ENCODE measurements around the gene VPS51.
A peak's percentile ranks its signal among the peaks of the same experiment; 100 is the strongest.
"Not testable (repeated sequence)": the region's sequence is repeated elsewhere in the genome, so short reads cannot be mapped to it uniquely, and the experiment has no call there.

VPS51 gene

DNA sequence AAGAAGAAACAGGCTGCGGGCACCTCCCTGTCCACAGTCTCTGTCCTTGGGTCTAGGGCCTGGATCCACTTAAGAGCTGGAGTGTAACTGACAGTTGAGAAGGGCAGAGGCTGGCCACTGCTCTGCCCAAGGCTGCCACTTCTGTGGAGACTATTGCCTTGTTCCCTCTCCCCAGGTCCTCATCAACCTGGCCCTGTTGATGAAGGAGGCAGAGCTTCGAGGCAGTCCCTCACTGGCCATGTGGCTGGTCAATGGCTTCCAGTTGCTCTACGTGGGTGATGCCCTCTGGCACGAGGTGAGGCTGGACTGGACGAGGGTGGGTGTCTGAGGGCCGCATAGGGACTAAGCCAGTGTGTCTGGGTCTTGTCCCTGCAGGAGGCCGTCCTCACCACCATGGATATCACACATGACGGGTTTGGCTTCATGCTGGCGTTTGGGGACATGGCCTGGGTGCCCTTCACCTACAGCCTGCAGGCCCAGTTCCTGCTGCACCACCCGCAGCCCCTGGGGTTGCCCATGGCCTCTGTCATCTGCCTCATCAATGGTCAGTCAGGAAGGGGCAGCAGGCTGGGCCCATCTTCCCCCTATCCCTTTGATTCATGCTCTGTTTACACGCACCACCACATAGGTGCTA, 18.6 kb downstream of the VPS51 start:
- H3K4me3 ChIP-seq (ENCODE audit: low read depth, low read length) = no peak overlapping the region
- ChIA-PET POLR2A (no interaction called here), CTCF (interaction anchor here (1.1 to 5.6 kb wide), 5 partner anchors 9 to 24 kb away, joined by 3 to 51 read pairs (median 3); no protein-coding TSS in a partner anchor)
- TF ChIP-seq, protein P1, sequence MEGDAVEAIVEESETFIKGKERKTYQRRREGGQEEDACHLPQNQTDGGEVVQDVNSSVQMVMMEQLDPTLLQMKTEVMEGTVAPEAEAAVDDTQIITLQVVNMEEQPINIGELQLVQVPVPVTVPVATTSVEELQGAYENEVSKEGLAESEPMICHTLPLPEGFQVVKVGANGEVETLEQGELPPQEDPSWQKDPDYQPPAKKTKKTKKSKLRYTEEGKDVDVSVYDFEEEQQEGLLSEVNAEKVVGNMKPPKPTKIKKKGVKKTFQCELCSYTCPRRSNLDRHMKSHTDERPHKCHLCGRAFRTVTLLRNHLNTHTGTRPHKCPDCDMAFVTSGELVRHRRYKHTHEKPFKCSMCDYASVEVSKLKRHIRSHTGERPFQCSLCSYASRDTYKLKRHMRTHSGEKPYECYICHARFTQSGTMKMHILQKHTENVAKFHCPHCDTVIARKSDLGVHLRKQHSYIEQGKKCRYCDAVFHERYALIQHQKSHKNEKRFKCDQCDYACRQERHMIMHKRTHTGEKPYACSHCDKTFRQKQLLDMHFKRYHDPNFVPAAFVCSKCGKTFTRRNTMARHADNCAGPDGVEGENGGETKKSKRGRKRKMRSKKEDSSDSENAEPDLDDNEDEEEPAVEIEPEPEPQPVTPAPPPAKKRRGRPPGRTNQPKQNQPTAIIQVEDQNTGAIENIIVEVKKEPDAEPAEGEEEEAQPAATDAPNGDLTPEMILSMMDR (IDR thresholded peaks at IDR 0.05; ENCODE audit: insufficient read depth, low read length, missing control alignments) = no peak
- DNase-seq (ENCODE audit: low read depth, low spot score) = no peak

DNA sequence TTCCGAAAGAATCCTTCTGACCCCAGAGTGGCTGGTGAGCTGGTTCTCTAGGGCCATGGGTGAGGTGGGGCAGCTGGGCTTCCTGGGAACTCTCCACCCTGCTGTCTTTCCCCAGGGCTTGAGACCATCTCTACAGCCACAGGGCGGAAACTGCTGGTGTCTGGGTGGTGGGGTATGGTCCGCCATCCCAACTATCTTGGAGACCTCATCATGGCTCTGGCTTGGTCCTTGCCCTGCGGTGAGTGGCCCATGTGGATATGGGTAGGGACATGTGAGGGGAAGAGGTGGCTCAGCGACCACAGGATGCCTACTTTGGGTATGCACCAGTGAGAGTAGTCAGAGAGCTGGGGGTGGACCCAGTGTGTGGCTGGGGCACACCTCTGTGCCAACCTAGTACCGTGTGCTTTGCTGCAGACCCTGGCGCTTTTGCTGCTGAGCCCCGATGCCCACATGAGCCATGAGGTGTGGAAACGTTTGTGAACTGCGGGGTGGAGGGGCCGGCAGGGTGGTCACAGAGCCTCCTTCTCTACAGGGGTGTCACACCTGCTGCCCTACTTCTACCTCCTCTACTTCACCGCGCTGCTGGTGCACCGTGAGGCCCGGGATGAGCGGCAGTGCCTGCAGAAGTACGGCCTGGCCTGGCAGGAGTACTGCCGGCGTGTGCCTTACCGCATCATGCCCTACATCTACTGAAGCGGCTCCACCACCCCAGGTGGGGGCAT, 19.5 kb downstream of the VPS51 start:
- ChIA-PET CTCF (interaction anchor here (0.8 to 7.1 kb wide), 6 partner anchors 12 to 102 kb away, joined by 3 to 70 read pairs (median 6); partner anchors contain the start of genes ARL2 and VPS51), POLR2A (interaction anchor here (0.6 to 1.2 kb wide), 2 partner anchors 20 to 21 kb away, joined by 3 read pairs; no protein-coding TSS in a partner anchor)
- H3K4me3 ChIP-seq (ENCODE audit: low read depth, low read length) = no peak overlapping the region
- TF ChIP-seq, protein P1 (IDR thresholded peaks at IDR 0.05; ENCODE audit: insufficient read depth, low read length, missing control alignments) = no peak
- no peak for DNase-seq (ENCODE audit: low read depth, low spot score)

DNA sequence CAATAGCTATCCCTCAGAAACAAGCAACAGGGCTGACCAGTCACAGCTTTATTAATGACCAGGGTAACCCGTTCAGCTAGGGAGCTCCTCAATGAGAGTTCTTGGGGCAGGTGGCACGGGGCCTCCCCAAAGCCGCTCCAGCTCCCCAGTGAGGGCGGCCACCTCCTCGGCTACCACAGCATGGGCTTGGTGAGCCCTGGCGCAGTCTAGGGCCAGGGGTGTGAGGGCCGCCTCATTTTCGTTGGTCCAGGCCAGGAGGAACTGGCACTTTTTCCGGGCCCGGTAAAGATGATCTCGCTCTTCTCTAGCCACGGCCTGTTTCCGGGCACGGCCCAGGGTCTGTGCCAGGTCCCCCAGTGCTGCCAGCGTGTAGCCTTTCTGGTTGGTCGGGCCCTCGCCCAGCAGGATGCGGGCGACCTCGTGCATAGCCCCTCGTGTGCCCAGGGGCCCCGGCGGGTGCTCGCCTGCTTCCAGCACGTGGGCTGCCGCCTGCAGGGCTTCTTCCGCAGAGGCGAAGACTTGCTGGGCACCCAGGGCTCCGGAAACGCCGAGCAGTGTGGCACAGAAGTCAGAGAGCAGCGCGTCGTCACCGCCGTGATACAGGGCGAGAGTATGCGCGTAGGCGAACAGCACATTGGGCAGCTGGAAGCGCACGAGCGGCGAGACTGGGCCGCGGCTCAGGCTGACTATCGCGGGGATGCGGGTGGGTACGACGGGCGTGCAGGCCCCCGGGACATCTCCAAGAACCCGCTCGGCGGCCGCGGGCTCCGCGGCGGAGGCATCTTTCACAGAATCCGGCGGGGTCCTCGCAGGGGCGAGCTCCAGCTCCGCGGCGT, 20.6 kb downstream of the VPS51 start:
- POLR2A ChIA-PET = interaction anchor here (0.6 to 1.9 kb wide), 4 partner anchors 14 to 151 kb away, joined by 3 to 7 read pairs (median 3); partner anchors contain the start of gene SYVN1
- TF ChIP-seq, protein P1 (IDR thresholded peaks at IDR 0.05; ENCODE audit: insufficient read depth, low read length, missing control alignments) = no peak
- H3K4me3 ChIP-seq (ENCODE audit: low read depth, low read length) = peak overlapping the region; percentile 94
- no peak for DNase-seq (ENCODE audit: low read depth, low spot score)
- CTCF ChIA-PET = interaction anchor here (0.8 to 7.1 kb wide), 17 partner anchors 6 to 329 kb away, joined by 3 to 72 read pairs (median 5); partner anchors contain the start of genes ARL2, CAPN1, CDC42BPG and TM7SF2

DNA sequence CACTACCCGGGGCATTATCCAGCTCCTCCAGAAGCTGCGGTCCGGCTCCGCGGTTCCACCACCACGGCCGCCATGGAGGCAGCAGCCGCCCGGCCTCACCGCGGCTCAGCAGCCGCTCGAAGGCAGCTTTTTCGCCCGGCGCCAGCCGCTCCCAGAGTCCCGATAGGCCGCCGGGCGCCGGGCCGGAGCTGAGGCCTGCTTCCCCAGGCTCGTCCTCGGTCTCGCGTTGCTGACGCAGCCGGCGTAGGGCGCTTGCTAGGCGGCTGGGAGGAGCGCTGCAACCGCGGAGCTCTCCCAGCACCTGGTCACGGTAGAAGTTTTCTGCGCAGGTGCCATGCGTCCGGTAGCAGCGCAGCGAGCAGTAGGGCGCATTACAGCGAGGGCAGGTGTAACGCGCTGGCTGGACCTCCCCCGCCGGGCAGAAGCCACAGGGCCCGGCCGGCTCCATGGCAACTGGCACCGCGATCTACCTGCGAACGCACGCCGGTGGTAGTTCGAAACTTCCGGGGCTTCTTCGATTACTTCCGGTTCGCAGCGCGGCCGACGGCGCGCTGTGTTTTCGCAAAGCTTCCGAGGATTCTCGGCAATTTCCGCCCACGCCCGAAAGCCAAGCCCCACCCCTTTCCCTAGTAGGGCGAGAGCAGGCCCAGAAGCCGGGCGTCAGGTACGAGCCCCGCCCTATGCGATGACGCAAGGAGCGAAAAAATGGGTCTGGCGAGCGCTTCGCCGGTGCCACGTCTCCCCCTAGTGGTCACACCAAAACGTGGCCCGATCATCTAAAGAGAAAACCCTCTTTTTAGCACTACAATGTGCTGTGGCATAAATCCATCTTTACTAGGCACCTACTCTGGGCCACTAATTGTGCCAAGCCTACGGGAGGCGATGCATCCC, 21.4 kb downstream of the VPS51 start, which contains the start of gene ZNHIT2:
Gene ZNHIT2 (minus strand): TSS at position 496 of the 891 bp plus-strand sequence. CDS start 48 bp downstream, at position 448.
- peak; percentile 84 for DNase-seq (ENCODE audit: low read depth, low spot score)
- H3K4me3 ChIP-seq (ENCODE audit: low read depth, low read length) = peak within 1 kb of the TSS; percentile 94
- ChIA-PET CTCF (interaction anchor here (0.6 to 7.1 kb wide), 31 partner anchors 7 to 331 kb away, joined by 3 to 72 read pairs (median 4); partner anchors contain the start of genes ARL2, BATF2, CAPN1 and CDC42BPG), POLR2A (interaction anchor here (0.6 to 1.9 kb wide), 4 partner anchors 15 to 151 kb away, joined by 3 to 7 read pairs (median 3); partner anchors contain the start of gene SYVN1)
- TF ChIP-seq, protein P1 (IDR thresholded peaks at IDR 0.05; ENCODE audit: insufficient read depth, low read length, missing control alignments) = peak; percentile 87

DNA sequence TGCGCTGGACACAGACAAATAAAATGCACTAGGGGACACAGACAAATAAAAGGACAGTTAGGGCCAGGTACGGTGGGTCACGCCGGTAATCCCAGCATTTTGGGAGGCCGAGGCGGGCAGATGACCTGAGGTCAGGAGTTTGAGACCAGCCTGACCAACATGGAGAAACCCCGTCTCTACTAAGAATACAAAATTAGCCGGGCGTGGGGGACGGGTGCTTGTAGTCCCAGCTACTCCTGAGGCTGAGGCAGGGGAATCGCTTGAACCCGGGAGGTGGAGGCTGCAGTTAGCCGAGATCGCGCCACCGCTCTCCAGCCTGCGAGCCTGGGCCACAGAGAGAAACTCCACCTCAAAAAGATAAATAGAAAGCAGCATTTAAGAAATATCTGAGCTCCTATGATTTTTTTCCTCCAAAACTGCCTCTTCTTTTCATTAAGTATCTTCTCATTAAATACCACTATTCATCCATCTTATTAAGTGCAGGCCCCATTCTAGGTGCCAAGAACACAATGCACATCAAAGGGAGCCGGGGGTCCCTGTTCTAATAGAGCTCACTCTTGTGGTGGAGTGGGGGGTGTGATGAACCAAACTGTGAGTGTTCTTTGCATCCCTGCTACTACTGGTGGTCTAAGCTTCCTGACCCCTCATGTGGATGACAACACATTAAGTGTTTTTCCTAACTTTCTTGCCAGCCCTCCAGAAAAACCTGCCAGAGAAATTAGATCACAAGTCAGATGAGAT, 22.3 kb downstream of the VPS51 start:
- POLR2A ChIA-PET = interaction anchor here (0.5 to 1.9 kb wide), 2 partner anchors 16 kb away, joined by 4 to 7 read pairs; partner anchors contain the start of gene SYVN1
- CTCF ChIA-PET = interaction anchor here (0.8 to 7.1 kb wide), 24 partner anchors 8 to 332 kb away, joined by 3 to 72 read pairs (median 4); partner anchors contain the start of genes ARL2, CAPN1, PPP2R5B and SNX15
- no peak for DNase-seq (ENCODE audit: low read depth, low spot score)
- TF ChIP-seq, protein P1 (IDR thresholded peaks at IDR 0.05; ENCODE audit: insufficient read depth, low read length, missing control alignments) = no peak
- no peak overlapping the region for H3K4me3 ChIP-seq (ENCODE audit: low read depth, low read length)

DNA sequence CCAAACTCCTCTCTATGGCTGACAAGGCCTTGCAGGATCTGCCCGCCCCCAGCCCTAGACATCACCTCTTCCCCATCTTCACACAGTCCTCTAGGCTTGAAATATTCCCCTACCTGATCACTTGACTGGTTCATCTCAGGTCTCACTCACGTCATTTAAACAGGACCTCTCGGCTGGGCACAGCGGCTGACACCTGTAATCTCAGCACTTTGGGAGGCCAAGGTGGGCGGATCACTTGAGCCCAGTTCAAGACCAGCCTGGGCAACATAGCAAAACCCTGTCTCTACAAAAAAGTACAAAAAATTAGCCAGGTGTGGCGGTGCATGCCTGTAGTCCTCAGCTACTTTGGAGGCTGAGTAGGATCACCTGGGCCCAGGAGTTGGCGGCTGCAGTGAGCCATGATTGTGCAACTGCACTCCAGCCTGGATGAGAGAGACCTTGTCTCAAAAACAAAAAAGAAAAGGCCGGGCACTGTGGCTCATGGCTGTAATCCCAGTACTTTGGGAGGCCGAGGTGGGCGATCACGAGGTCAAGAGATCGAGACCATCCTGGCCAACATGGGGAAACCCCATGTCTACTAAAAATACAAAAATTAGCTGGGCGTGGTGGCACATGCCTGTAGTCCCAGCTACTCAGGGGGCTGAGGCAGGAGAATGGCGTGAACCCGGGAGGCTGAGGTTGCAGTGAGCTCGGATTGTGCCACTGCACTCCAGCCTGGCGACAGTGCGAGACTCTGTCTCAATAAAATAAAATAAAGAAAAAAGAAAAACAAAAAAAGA, 23.1 kb downstream of the VPS51 start:
- not testable (repeated sequence) for DNase-seq (ENCODE audit: low read depth, low spot score); H3K4me3 ChIP-seq (ENCODE audit: low read depth, low read length)
- POLR2A ChIA-PET = interaction anchor here (0.5 kb wide), 1 partner anchor 17 kb away, joined by 4 read pairs; no protein-coding TSS in a partner anchor
- CTCF ChIA-PET = interaction anchor here (0.8 to 7.1 kb wide), 17 partner anchors 9 to 333 kb away, joined by 3 to 72 read pairs (median 4); partner anchors contain the start of genes ARL2, CAPN1, PPP2R5B and TM7SF2
